GM23248 (cell line): ENCODE results near the gene MKKS. TPM values are rescaled to one million over a fixed set of nuclear protein-coding genes. Genes with fewer than 3 reads are reported as not detected.

Experiments used
- DNase-seq: peaks from one replicate; pipeline ENCODE4 v3.0.0-alpha.2; 2015
- H2AFZ ChIP-seq: fragments of 200-600 bp; sonication (generic); 2 replicates; pipeline ENCODE4 v1.6.1; 2016; ENCODE audit warnings: antibody characterized with exemption
- H3F3A ChIP-seq: fragments of 200-600 bp; sonication (generic); 2 replicates; pipeline ENCODE4 v1.6.1; 2016; ENCODE audit warnings: mild to moderate bottlenecking, antibody characterized with exemption, mixed run types; ENCODE audit not compliant: insufficient read depth
- H3K27ac ChIP-seq: fragments of 200-600 bp; sonication (generic); 2 replicates; pipeline ENCODE4 v1.5.1; 2016; ENCODE audit warnings: mild to moderate bottlenecking
- H3K27me3 ChIP-seq: fragments of 200-600 bp; sonication (generic); replicated peaks from 2 replicates; pipeline ENCODE4 v1.6.1; 2016; ENCODE audit warnings: mild to moderate bottlenecking; ENCODE audit not compliant: insufficient read depth
- H3K36me3 ChIP-seq: fragments of 200-600 bp; sonication (generic); 2 replicates; pipeline ENCODE4 v1.6.1; 2016; ENCODE audit warnings: low read depth, mild to moderate bottlenecking
- H3K4me1 ChIP-seq: fragments of 200-600 bp; sonication (generic); 2 replicates; pipeline ENCODE4 v1.6.1; 2016; ENCODE audit warnings: mild to moderate bottlenecking; ENCODE audit not compliant: insufficient read depth
- H3K4me2 ChIP-seq: fragments of 200-600 bp; sonication (generic); one replicate; pipeline ENCODE4 v1.6.1; 2016; ENCODE audit warnings: mild to moderate bottlenecking; ENCODE audit not compliant: unreplicated experiment
- H3K4me3 ChIP-seq: fragments of 200-600 bp; sonication (generic); 2 replicates; pipeline ENCODE4 v1.5.1; 2016; ENCODE audit warnings: mild to moderate bottlenecking
- H3K79me2 ChIP-seq: fragments of 200-600 bp; sonication (generic); 2 replicates; pipeline ENCODE4 v1.6.1; 2016; ENCODE audit warnings: mild to moderate bottlenecking; ENCODE audit not compliant: insufficient read depth
- H3K9ac ChIP-seq: fragments of 200-600 bp; sonication (generic); 2 replicates; pipeline ENCODE4 v1.6.1; 2016; ENCODE audit warnings: mild to moderate bottlenecking
- H3K9me2 ChIP-seq: fragments of 200-600 bp; sonication (generic); 2 replicates; pipeline ENCODE4 v1.6.1; 2016; ENCODE audit warnings: mixed run types, mild to moderate bottlenecking, moderate library complexity; ENCODE audit not compliant: insufficient read depth
- H3K9me3 ChIP-seq: fragments of 200-600 bp; sonication (generic); one replicate; pipeline ENCODE4 v1.6.1; 2017; ENCODE audit warnings: low read depth
- H4K20me1 ChIP-seq: fragments of 200-600 bp; sonication (generic); 2 replicates; pipeline ENCODE4 v1.6.0; 2016; ENCODE audit not compliant: insufficient read depth
- EZH2 ChIP-seq: fragments of 200-600 bp; sonication (generic); IDR thresholded peaks from 2 replicates; pipeline ENCODE4 v1.6.1; 2018; ENCODE audit warnings: antibody characterized with exemption, mild to moderate bottlenecking; ENCODE audit not compliant: insufficient read depth, poor library complexity, severe bottlenecking
- EZH2phosphoT487 ChIP-seq: fragments of 200-600 bp; sonication (generic); IDR thresholded peaks from 2 replicates; pipeline ENCODE4 v1.6.1; 2018; ENCODE audit warnings: antibody characterized with exemption, moderate library complexity, mild to moderate bottlenecking, low read depth; ENCODE audit not compliant: insufficient read depth
- WGBS, 2 experiments: methylation state at CpG; one replicate each; pipeline ENCODE4 v1.1.6; 2015 to 2017; ENCODE audit warnings: low lambda C conversion rate in 2 of 2, low coverage in 1 of 2; ENCODE audit errors: missing lambda C conversion rate in 2 of 2; 5-methylcytosine and 5-hydroxymethylcytosine counted together
- in situ Hi-C: fragments of 300-500 bp; cut with MboI; formaldehyde crosslinking; loops from 2 replicates; pipeline ENCODE4 v1.15.0; 2020
- polyA plus RNA-seq: library from polyadenylated mRNA; unstranded; fragments of >200 nt; fragmentation: Nextera tagmentation; extraction: Ambion mirVana; gene quantifications from 2 replicates; pipeline ENCODE4 v1.2.1, GENCODE V29; 2016
- total RNA-seq: library from RNA; depleted of rRNA; stranded (reverse); fragments of >200 nt; shearing (Covaris generic); gene quantifications from 2 replicates; pipeline ENCODE4 v1.2.3, GENCODE V29; 2014

MKKS gene
- total and polyA plus RNA-seq, 2 experiments from 2014 or later = 9.8 to 17.8 TPM

DNA sequence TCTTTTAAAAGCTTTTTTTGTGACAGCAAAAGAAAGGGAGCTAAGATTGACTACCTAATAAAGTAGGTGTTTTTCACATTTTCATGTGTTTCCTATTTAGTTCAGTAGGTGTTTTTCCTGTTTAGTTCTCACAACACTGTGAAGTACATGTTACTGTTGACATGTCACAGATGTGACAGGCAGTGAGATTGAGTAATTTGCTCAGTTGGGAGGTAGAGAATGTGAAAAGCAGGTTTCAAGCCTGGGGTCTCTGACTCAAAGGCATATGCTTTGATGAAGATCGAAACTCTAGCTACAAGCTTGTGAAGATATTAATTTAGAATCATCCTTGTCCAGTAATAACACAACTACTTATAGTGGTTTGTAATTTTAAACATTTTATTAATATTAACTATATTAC is 44.2 kb upstream of the MKKS start:
- in situ Hi-C loops = no loop called here
- 97 to 100% methylated on average over 1 of the region's 1 CpG for WGBS, 2 experiments

GRCh38 chr20:10476319-10476724 is 42.3 kb upstream of the MKKS start:
- Histone ChIP-seq H3K9me2 (no peaks in the 10 kb centered on the region), H4K20me1 (no peaks in the 10 kb centered on the region), H3K9ac (no peak overlapping the region), H3K27ac (peak overlapping the region; percentile 30), H2AFZ (no peak overlapping the region), H3K9me3 (no peaks in the 10 kb centered on the region), H3F3A (peaks cover 17% of the 10 kb centered on the region), H3K4me3 (no peak overlapping the region), H3K79me2 (0 out of 2 replicates have a peak, but pooled peaks cover 8% of the 10 kb centered on the region), H3K36me3 (no peaks in the 10 kb centered on the region), H3K4me2 (peak overlapping the region; percentile 34), H3K27me3 (no peaks in the 10 kb centered on the region), H3K4me1 (peaks cover 13% of the 10 kb centered on the region)
- in situ Hi-C loops = no loop called here
- TF ChIP-seq EZH2phosphoT487 (no peak), EZH2 (no peak)
- peak; percentile 60 for DNase-seq
- WGBS, 2 experiments = 95 to 99% methylated on average over 3 of the region's 3 CpGs

More for the DNA sequence above, 44.2 kb upstream of the MKKS start:
- TF ChIP-seq EZH2phosphoT487 = no peak
- H3K4me1 ChIP-seq = peaks cover 13% of the 10 kb centered on the region
- no peak overlapping the region for H3K27ac ChIP-seq
- no peak for DNase-seq
- no peak overlapping the region for H3K9ac ChIP-seq
- H3K27me3 ChIP-seq = no peaks in the 10 kb centered on the region
- H3K4me2 ChIP-seq = no peak overlapping the region
- no peaks in the 10 kb centered on the region for H4K20me1 ChIP-seq
- no peaks in the 10 kb centered on the region for H3K9me3 ChIP-seq
- no peaks in the 10 kb centered on the region for H3K9me2 ChIP-seq
- no peak overlapping the region for H3K4me3 ChIP-seq
- 0 out of 2 replicates have a peak, but pooled peaks cover 8% of the 10 kb centered on the region for H3K79me2 ChIP-seq
- peaks cover 17% of the 10 kb centered on the region for H3F3A ChIP-seq
- H3K36me3 ChIP-seq = no peaks in the 10 kb centered on the region
- H2AFZ ChIP-seq = no peak overlapping the region

GRCh38 chr20:10475225-10475624 is 41.2 kb upstream of the MKKS start:
- Histone ChIP-seq H3K4me3 (no peak overlapping the region), H3K9ac (no peak overlapping the region), H3K4me1 (peaks cover 13% of the 10 kb centered on the region), H3K9me2 (no peaks in the 10 kb centered on the region), H3K27ac (no peak overlapping the region), H3K36me3 (no peaks in the 10 kb centered on the region), H3F3A (peaks cover 17% of the 10 kb centered on the region), H4K20me1 (no peaks in the 10 kb centered on the region), H3K9me3 (no peaks in the 10 kb centered on the region), H2AFZ (no peak overlapping the region), H3K4me2 (no peak overlapping the region), H3K27me3 (no peaks in the 10 kb centered on the region), H3K79me2 (0 out of 2 replicates have a peak, but pooled peaks cover 8% of the 10 kb centered on the region)
- 94 to 100% methylated on average over 2 of the region's 2 CpGs for WGBS, 2 experiments
- TF ChIP-seq EZH2phosphoT487 (no peak), EZH2 (no peak)
- in situ Hi-C loops = no loop called here
- DNase-seq = no peak

- no peak overlapping the region for H2AFZ ChIP-seq
- 50 to 57% methylated on average over 11 of the region's 11 CpGs for WGBS, 2 experiments
Measured at GRCh38 chr20:10474606-10475184, 40.7 kb upstream of the MKKS start.

More at GRCh38 chr20:10474606-10475184, 40.7 kb upstream of the MKKS start:
- no peak overlapping the region for H3K9ac ChIP-seq
- H3K79me2 ChIP-seq = 0 out of 2 replicates have a peak, but pooled peaks cover 8% of the 10 kb centered on the region
- peaks cover 13% of the 10 kb centered on the region for H3K4me1 ChIP-seq
- H3K4me2 ChIP-seq = no peak overlapping the region
- H3K36me3 ChIP-seq = no peaks in the 10 kb centered on the region
- peaks cover 17% of the 10 kb centered on the region for H3F3A ChIP-seq
- H3K9me3 ChIP-seq = no peaks in the 10 kb centered on the region
- TF ChIP-seq EZH2phosphoT487 (no peak), EZH2 (no peak)
- peak; percentile 9 for DNase-seq
- in situ Hi-C loops = loop anchor here (25.0 kb wide), 1 partner anchor 788 kb away; no protein-coding TSS in a partner anchor
- H3K9me2 ChIP-seq = no peaks in the 10 kb centered on the region
- no peaks in the 10 kb centered on the region for H4K20me1 ChIP-seq
- no peaks in the 10 kb centered on the region for H3K27me3 ChIP-seq
- no peak overlapping the region for H3K4me3 ChIP-seq
- H3K27ac ChIP-seq = no peak overlapping the region
